Fibroblast of lung (primary cell): ENCODE measurements around the gene LYZL4. TPM values are rescaled to one million over a fixed set of nuclear protein-coding genes. Genes with fewer than 3 reads are reported as not detected.

Experiments used
- DNase-seq, 2 donors: peaks; one replicate each; pipeline versions ENCODE4 v3.0.0 to v3.0.0-alpha.2; 2010; ENCODE audit warnings: low read depth in 2 of 2
- H2AFZ ChIP-seq: 2 replicates; pipeline ENCODE4 v1.5.1; 2012; ENCODE audit warnings: low read length, control low read depth, inconsistent platforms
- H3K27ac ChIP-seq: 2 replicates; pipeline ENCODE4 v1.5.1; 2011; ENCODE audit warnings: low read length, control low read depth; ENCODE audit not compliant: insufficient read depth
- H3K27me3 ChIP-seq: 2 replicates; pipeline ENCODE4 v1.5.1; 2011; ENCODE audit warnings: mild to moderate bottlenecking, low read length; ENCODE audit not compliant: control insufficient read depth, insufficient read depth
- H3K36me3 ChIP-seq: 2 replicates; pipeline ENCODE4 v1.5.1; 2011; ENCODE audit warnings: low read length; ENCODE audit not compliant: control insufficient read depth, insufficient read depth
- H3K4me1 ChIP-seq: 2 replicates; pipeline ENCODE4 v1.5.1; 2011; ENCODE audit warnings: low read length; ENCODE audit not compliant: control insufficient read depth, insufficient read depth; ENCODE audit errors: extremely low read depth
- H3K4me2 ChIP-seq: 2 replicates; pipeline ENCODE4 v1.5.1; 2011; ENCODE audit warnings: low read length, control low read depth; ENCODE audit not compliant: insufficient read depth; ENCODE audit errors: extremely low read depth
- H3K4me3 ChIP-seq, 4 experiments: fragments of 200-600 bp in 1 of 4; sonication (generic) in 1 of 4; replicated peaks in 1 of 4; 2 replicates each; pipeline ENCODE4 v1.5.1; 2011 to 2016; ENCODE audit warnings: low read length in 4 of 4, low read depth in 3 of 4, mild to moderate bottlenecking in 3 of 4, control low read depth in 2 of 4, inconsistent platforms in 1 of 4, mixed read lengths in 1 of 4; ENCODE audit not compliant: insufficient read depth in 1 of 4; ENCODE audit errors: control extremely low read depth in 1 of 4
- H3K79me2 ChIP-seq: 2 replicates; pipeline ENCODE4 v1.5.1; 2012; ENCODE audit warnings: mild to moderate bottlenecking, low read length, inconsistent platforms; ENCODE audit not compliant: control insufficient read depth, insufficient read depth
- H3K9ac ChIP-seq: 2 replicates; pipeline ENCODE4 v1.5.1; 2011; ENCODE audit warnings: mild to moderate bottlenecking, low read length, control low read depth; ENCODE audit not compliant: insufficient read depth
- H3K9me3 ChIP-seq: 2 replicates; pipeline ENCODE4 v1.5.1; 2012; ENCODE audit warnings: low read depth, low read length; ENCODE audit not compliant: control insufficient read depth, insufficient read depth
- H4K20me1 ChIP-seq: 2 replicates; pipeline ENCODE4 v1.5.1; 2011; ENCODE audit warnings: low read length; ENCODE audit not compliant: control insufficient read depth, insufficient read depth; ENCODE audit errors: extremely low read depth
- CTCF ChIP-seq, 2 donors: IDR thresholded peaks in 1 of 2; conservative IDR thresholded peaks in 1 of 2; 1 replicate in 1 of 2; 2 replicates in 1 of 2; pipeline ENCODE4 v1.5.1; 2011 to 2012; ENCODE audit warnings: low read length in 2 of 2, control low read depth in 1 of 2, inconsistent platforms in 1 of 2, low read depth in 1 of 2, mild to moderate bottlenecking in 1 of 2
- EZH2 ChIP-seq: IDR thresholded peaks from 2 replicates; pipeline ENCODE4 v1.5.1; 2012; ENCODE audit warnings: low read length, control low read depth, mild to moderate bottlenecking; ENCODE audit errors: missing control alignments
- polyA plus RNA-seq, 2 donors: library from polyadenylated mRNA; depleted of rRNA in 1 of 2; stranded (reverse) in 1 of 2; unstranded in 1 of 2; fragments of >200 nt; gene quantifications; 2 replicates each; pipeline ENCODE4 v1.2.1, GENCODE V29; 2011 to 2012; ENCODE audit warnings: missing spikeins in 1 of 2
- total RNA-seq: library from RNA; depleted of rRNA; stranded (reverse); fragments of >200 nt; gene quantifications from 2 replicates; pipeline ENCODE4 v1.2.1, GENCODE V29; 2014

Gene LYZL4
- total and polyA plus RNA-seq, 2 donors (not counting 1 experiment from before 2014, with no cell fraction given): not detected

GRCh38 chr3:42447481-42447880 is 37.1 kb upstream of the LYZL4 start:
- Histone ChIP-seq H3K4me1 (no peaks in the 10 kb centered on the region), H4K20me1 (no peaks in the 10 kb centered on the region), H3K27me3 (peaks cover 4% of the 10 kb centered on the region), H3K9me3 (no peaks in the 10 kb centered on the region), H3K4me2 (no peak overlapping the region), H3K36me3 (no peaks in the 10 kb centered on the region), H3K4me3 (no peak overlapping the region), H2AFZ (no peak overlapping the region), H3K9ac (no peak overlapping the region), H3K27ac (no peak overlapping the region), H3K79me2 (no peaks in the 10 kb centered on the region)
- TF ChIP-seq CTCF (conservative IDR thresholded peaks at IDR 0.05 in 1 of 2, IDR thresholded peaks at IDR 0.05 in 1 of 2; ENCODE audit: low read depth in 1 of 2, low read length in 2 of 2) (no peak), EZH2 (no peak)
- no peak for DNase-seq

GRCh38 chr3:42446111-42447050 is 36.0 kb upstream of the LYZL4 start:
- Histone ChIP-seq H3K4me1 (no peaks in the 10 kb centered on the region), H3K4me3 (no peak overlapping the region), H3K27me3 (peaks cover 4% of the 10 kb centered on the region), H3K9me3 (no peaks in the 10 kb centered on the region), H3K36me3 (no peaks in the 10 kb centered on the region), H3K27ac (no peak overlapping the region), H3K79me2 (no peaks in the 10 kb centered on the region), H4K20me1 (no peaks in the 10 kb centered on the region), H3K9ac (no peak overlapping the region), H3K4me2 (no peak overlapping the region), H2AFZ (no peak overlapping the region)
- DNase-seq: no peak
- no peak for TF ChIP-seq CTCF (conservative IDR thresholded peaks at IDR 0.05 in 1 of 2, IDR thresholded peaks at IDR 0.05 in 1 of 2; ENCODE audit: low read depth in 1 of 2, low read length in 2 of 2)
- no peak for TF ChIP-seq EZH2

GRCh38 chr3:42443819-42444436 is 33.5 kb upstream of the LYZL4 start:
- Histone ChIP-seq H3K4me3 (no peak overlapping the region), H3K27me3 (peaks cover 7% of the 10 kb centered on the region), H3K27ac (no peak overlapping the region), H3K36me3 (no peaks in the 10 kb centered on the region), H2AFZ (no peak overlapping the region), H3K4me1 (no peaks in the 10 kb centered on the region), H4K20me1 (no peaks in the 10 kb centered on the region), H3K4me2 (no peak overlapping the region), H3K9ac (no peak overlapping the region), H3K79me2 (no peaks in the 10 kb centered on the region), H3K9me3 (no peaks in the 10 kb centered on the region)
- TF ChIP-seq EZH2 (no peak), CTCF (conservative IDR thresholded peaks at IDR 0.05 in 1 of 2, IDR thresholded peaks at IDR 0.05 in 1 of 2; ENCODE audit: low read depth in 1 of 2, low read length in 2 of 2) (peak; percentile 98 to 100)
- DNase-seq: peak; percentile 47 to 67
